Psoas muscle (tissue), 8 donors: ENCODE results near the gene SOHLH1. TPM values are rescaled to one million over a fixed set of nuclear protein-coding genes. Genes with fewer than 3 reads are reported as not detected.

Experiments used
- ATAC-seq, 4 donors: fragments of 200-7000 bp; cut with Tn5 transposase; one replicate each; pipeline ENCODE4 v1.9.1; 2020; ENCODE audit warnings: moderate library complexity in 3 of 4, mild to moderate bottlenecking in 2 of 4
- DNase-seq, 2 donors: peaks; one replicate each; pipeline ENCODE4 v3.0.0-alpha.2; 2020
- H3K27ac ChIP-seq: fragments of 200-600 bp; one replicate; pipeline ENCODE4 v1.8.0; 2022
- H3K27me3 ChIP-seq, 3 donors: fragments of 200-600 bp in 1 of 3; one replicate each; pipeline versions ENCODE4 v1.6.1 to v1.8.0; 2013 to 2022; ENCODE audit warnings: low read length in 2 of 3, mild to moderate bottlenecking in 2 of 3, moderate library complexity in 1 of 3; ENCODE audit not compliant: insufficient read depth in 3 of 3
- H3K36me3 ChIP-seq, 2 donors: fragments of 200-600 bp in 1 of 2; one replicate each; pipeline versions ENCODE4 v1.6.1 to v1.8.0; 2013 to 2022; ENCODE audit warnings: low read depth in 1 of 2, mild to moderate bottlenecking in 1 of 2, moderate library complexity in 1 of 2; ENCODE audit not compliant: insufficient read depth in 1 of 2
- H3K4me1 ChIP-seq: fragments of 200-600 bp; one replicate; pipeline ENCODE4 v1.8.0; 2022
- H3K4me3 ChIP-seq: fragments of 200-600 bp; one replicate; pipeline ENCODE4 v1.8.0; 2022; ENCODE audit warnings: mild to moderate bottlenecking
- H3K9me3 ChIP-seq: fragments of 200-600 bp; one replicate; pipeline ENCODE4 v1.8.0; 2022
- CTCF ChIP-seq: fragments of 200-600 bp; IDR thresholded peaks from one replicate; pipeline ENCODE4 v1.8.0; 2022; ENCODE audit warnings: antibody characterized with exemption
- WGBS, 3 donors: extraction: QIAGEN DNeasy Blood & Tissue Kit; methylation state at CpG; one replicate each; pipeline versions ENCODE4 v1.1.6 to v1.1.7; 2013; 5-methylcytosine and 5-hydroxymethylcytosine counted together
- intact Hi-C, 2 donors: fragments of 100-400 bp; cut with DNase I; formaldehyde crosslinking; loops; one replicate each; pipeline versions ENCODE4 v1.11.0 to v1.14.2; 2022
- polyA plus RNA-seq, 3 donors: library from polyadenylated mRNA; stranded (reverse); fragments of 200-250 nt; gene quantifications; one replicate each; pipeline ENCODE4 v1.2.3, GENCODE V29; 2013
- total RNA-seq, 4 donors: library from RNA; stranded (reverse); fragmentation: NEBNext Ultra II Directional in 2 of 4; extraction: Animal tissue kit (Norgen Biotek cat#: 25700) in 2 of 4; gene quantifications; one replicate each; pipeline versions ENCODE4 v1.2.1 to v1.2.4, GENCODE V29; 2021 to 2023
- donor health status: healthy with polysubstance abuse.
- donor health status: DM: no; HTN: no; CAD: no; lungs with moderate emphysema.
- donor health status: Bipolar disorder and iron deficiency.
- donor health status: healthy.
- donor health status: DM: yes; HTN: yes; CAD: no.
- donor health status: DM: no; HTN: no; CAD: no.
- donor health status: DM: no; HTN: no; CAD: no.
- donor health status: DM: yes; HTN: yes; CAD: no.

Gene SOHLH1
- total and polyA plus RNA-seq, 7 donors, result not detected

GRCh38 chr9:135724186-135724787 lies 25.0 kb upstream of the SOHLH1 start:
- ATAC-seq, result no peak
- no peak for DNase-seq
- H3K4me1 ChIP-seq, result no peaks in the 10 kb centered on the region
- no peaks in the 10 kb centered on the region for H3K9me3 ChIP-seq
- H3K27ac ChIP-seq, result no peak overlapping the region
- H3K27me3 ChIP-seq, result peaks cover 0 to 6% (median 2%) of the 10 kb centered on the region in 3 donors
- intact Hi-C loops, result no loop called here
- TF ChIP-seq CTCF, result no peak
- H3K4me3 ChIP-seq, result no peak overlapping the region
- H3K36me3 ChIP-seq, result no peaks in the 10 kb centered on the region
- WGBS, 3 donors, result 78 to 80% (median 80%) methylated on average over 16 of the region's 16 CpGs

GRCh38 chr9:135722365-135722764 lies 23.1 kb upstream of the SOHLH1 start:
- H3K27ac ChIP-seq, result no peak overlapping the region
- ATAC-seq (no peak), DNase-seq (no peak)
- no peaks in the 10 kb centered on the region for H3K4me1 ChIP-seq
- no peaks in the 10 kb centered on the region for H3K9me3 ChIP-seq
- no peak overlapping the region for H3K4me3 ChIP-seq
- H3K27me3 ChIP-seq, result peaks cover 0 to 17% (median 2%) of the 10 kb centered on the region in 3 donors
- H3K36me3 ChIP-seq, result no peaks in the 10 kb centered on the region
- intact Hi-C loops, result no loop called here
- 80 to 81% (median 80%) methylated on average over 18 of the region's 18 CpGs for WGBS, 3 donors
- no peak for TF ChIP-seq CTCF

GRCh38 chr9:135719472-135719871 lies 20.2 kb upstream of the SOHLH1 start:
- Histone ChIP-seq H3K36me3 (no peaks in the 10 kb centered on the region), H3K27ac (no peak overlapping the region), H3K4me1 (no peaks in the 10 kb centered on the region), H3K27me3 (peaks cover 0 to 42% (median 13%) of the 10 kb centered on the region in 3 donors), H3K9me3 (no peaks in the 10 kb centered on the region), H3K4me3 (no peak overlapping the region)
- no peak for TF ChIP-seq CTCF
- intact Hi-C loops, result no loop called here
- no peak for ATAC-seq
- DNase-seq, result no peak
- 69 to 82% (median 81%) methylated on average over 8 to 9 of the region's 9 CpGs for WGBS, 3 donors

GRCh38 chr9:135718616-135719015 lies 19.3 kb upstream of the SOHLH1 start:
- Histone ChIP-seq H3K9me3 (no peaks in the 10 kb centered on the region), H3K27ac (no peak overlapping the region), H3K4me1 (no peaks in the 10 kb centered on the region), H3K27me3 (peaks cover 0 to 45% (median 16%) of the 10 kb centered on the region in 3 donors), H3K4me3 (no peak overlapping the region), H3K36me3 (no peaks in the 10 kb centered on the region)
- peak in 2 of 4 donors; percentile 43 to 46 for ATAC-seq
- intact Hi-C loops, result no loop called here
- no peak for DNase-seq
- WGBS, 3 donors, result 18 to 40% (median 28%) methylated on average over 15 of the region's 15 CpGs
- TF ChIP-seq CTCF, result no peak

- WGBS, 3 donors, result 89 to 93% (median 90%) methylated on average over 12 to 13 of the region's 13 CpGs
- Histone ChIP-seq H3K36me3 (no peaks in the 10 kb centered on the region), H3K27me3 (peaks cover 0 to 51% (median 14%) of the 10 kb centered on the region in 3 donors), H3K27ac (no peak overlapping the region), H3K4me1 (no peaks in the 10 kb centered on the region), H3K4me3 (no peak overlapping the region), H3K9me3 (no peaks in the 10 kb centered on the region)
- ATAC-seq (no peak), DNase-seq (no peak)
- TF ChIP-seq CTCF, result no peak
- intact Hi-C loops, result no loop called here
Observed at GRCh38 chr9:135717410-135717809, 18.1 kb upstream of the SOHLH1 start.
